Fibroblast of lung (primary cell): Measurements from ENCODE around the gene ETS2.

Experiments used
- CTCF ChIP-seq, 2 donors: IDR thresholded peaks in 1 of 2; conservative IDR thresholded peaks in 1 of 2; 1 replicate in 1 of 2; 2 replicates in 1 of 2; pipeline ENCODE4 v1.5.1; 2011 to 2012; ENCODE audit warnings: low read length in 2 of 2, control low read depth in 1 of 2, inconsistent platforms in 1 of 2, low read depth in 1 of 2, mild to moderate bottlenecking in 1 of 2
- EZH2 ChIP-seq: IDR thresholded peaks from 2 replicates; pipeline ENCODE4 v1.5.1; 2012; ENCODE audit warnings: low read length, control low read depth, mild to moderate bottlenecking; ENCODE audit errors: missing control alignments

DNA sequence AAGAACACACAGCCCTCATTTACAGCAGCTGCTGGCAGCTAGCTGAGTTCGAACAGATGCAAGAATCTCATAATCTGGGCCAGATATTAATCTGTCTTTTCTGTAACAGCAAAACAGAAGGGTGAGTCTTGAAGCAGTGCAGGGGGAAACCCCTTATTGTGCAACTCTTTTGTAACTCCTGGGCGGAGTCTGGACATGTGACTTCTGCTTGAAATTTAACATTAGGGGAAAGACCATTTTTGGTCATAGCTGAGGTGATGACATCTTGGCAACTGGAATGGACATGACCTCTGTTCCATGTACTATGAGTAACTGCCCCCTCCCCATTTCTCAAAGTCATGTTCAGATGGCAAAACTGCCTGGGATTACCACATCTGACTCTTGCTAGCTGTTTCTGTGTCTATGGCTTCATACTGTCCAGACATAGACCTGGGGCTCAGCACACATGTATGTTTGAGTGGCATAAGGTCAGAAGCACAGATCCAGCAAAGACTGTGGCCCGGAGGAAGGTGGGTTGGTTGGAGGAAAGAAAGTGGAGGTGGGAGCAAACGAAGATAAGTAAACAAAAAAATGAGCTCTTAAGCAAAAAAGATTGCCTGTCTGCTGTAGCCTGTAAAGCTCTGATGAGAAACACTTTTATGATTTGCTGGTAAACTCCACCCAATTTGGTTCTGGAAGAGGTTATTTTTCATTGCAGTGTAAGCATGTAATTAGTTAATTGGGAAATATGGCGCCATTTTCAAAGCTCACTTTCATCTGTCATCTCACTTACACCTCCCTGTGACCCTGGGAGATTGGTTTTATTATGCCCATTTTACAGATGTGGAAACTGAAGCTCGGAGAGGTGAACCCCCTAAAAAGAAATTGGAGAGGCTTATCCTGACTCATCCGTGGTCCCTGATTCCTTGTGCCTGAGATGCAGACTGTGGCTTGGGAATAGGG, 26.1 kb downstream of the ETS2 start:
- TF ChIP-seq CTCF (conservative IDR thresholded peaks at IDR 0.05 in 1 of 2, IDR thresholded peaks at IDR 0.05 in 1 of 2; ENCODE audit: low read depth in 1 of 2, low read length in 2 of 2) (no peak), EZH2 (no peak)
